Measurements from ENCODE around the gene STATH.
"Not testable (repeated sequence)": the region's sequence is repeated elsewhere in the genome, so short reads cannot be mapped to it uniquely, and the experiment has no call there.

STATH gene

DNA sequence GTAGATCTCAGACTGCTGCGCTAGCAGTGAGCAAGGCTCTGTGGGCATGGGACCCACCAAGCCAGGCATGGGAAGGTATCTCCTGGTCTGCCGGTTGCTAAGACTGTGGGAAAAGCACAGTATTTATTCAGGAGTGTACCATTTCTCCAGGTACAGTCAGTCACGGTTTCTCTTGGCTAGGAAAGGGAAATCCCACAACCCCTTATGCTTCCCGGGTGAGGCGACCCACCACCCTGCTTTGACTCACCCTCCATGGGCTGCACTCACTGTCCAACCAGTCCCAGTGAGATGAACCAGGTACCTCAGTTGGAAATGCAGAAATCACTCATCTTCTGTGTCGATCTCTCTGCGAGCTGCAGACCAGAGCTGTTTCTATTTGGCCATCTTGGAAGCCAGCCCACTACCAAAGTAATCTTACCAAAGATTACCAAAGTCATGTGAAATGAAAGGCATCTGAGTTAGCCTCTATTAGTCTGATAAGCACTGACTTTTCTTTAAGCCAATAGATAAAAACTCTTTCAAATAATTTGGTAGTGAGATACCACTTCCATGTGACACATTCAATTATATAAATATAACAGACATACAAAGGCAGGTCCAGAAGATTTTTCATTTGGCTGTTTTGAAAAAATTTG is 46.0 kb downstream of the STATH start:
- in situ Hi-C loops (cut with HindIII; ENCODE audit: low pct_ligation_motif_present, low sequenced_read_pairs): no loop called here
- Histone ChIP-seq H3K36me3 (replicated peaks) (no peaks in the 10 kb centered on the region), H3K27me3 (replicated peaks) (no peaks in the 10 kb centered on the region), H3K27ac (no peak overlapping the region), H3K4me3 (ENCODE audit: low read depth, low read length) (no peak overlapping the region)
- TF ChIP-seq, protein P1, sequence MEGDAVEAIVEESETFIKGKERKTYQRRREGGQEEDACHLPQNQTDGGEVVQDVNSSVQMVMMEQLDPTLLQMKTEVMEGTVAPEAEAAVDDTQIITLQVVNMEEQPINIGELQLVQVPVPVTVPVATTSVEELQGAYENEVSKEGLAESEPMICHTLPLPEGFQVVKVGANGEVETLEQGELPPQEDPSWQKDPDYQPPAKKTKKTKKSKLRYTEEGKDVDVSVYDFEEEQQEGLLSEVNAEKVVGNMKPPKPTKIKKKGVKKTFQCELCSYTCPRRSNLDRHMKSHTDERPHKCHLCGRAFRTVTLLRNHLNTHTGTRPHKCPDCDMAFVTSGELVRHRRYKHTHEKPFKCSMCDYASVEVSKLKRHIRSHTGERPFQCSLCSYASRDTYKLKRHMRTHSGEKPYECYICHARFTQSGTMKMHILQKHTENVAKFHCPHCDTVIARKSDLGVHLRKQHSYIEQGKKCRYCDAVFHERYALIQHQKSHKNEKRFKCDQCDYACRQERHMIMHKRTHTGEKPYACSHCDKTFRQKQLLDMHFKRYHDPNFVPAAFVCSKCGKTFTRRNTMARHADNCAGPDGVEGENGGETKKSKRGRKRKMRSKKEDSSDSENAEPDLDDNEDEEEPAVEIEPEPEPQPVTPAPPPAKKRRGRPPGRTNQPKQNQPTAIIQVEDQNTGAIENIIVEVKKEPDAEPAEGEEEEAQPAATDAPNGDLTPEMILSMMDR (IDR thresholded peaks at IDR 0.05; ENCODE audit: low read depth, low read length, missing control alignments): no peak
- no peak for DNase-seq

DNA sequence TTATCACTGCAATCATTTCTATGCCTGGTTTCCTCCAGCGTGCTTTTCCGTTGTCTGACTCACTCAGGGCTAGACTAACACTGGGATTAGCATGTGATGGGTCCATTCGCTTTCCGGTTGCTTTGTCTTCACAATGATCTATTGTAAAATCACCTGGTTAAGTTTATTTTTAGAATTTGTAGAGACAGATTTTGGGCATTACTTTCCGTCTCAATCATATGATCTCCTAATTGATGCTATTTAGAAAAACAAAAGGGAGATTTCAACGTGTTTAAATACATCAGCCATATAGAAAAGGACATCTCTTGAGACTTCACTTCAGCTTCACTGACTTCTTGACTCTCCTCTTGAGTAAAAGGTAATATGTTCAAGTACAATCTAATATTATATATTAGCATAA is 54.4 kb downstream of the STATH start, which contains the start of gene HTN1:
Gene HTN1 (plus strand): TSS at position 301 of the 400 bp plus-strand sequence. CDS start 2,639 bp downstream, outside the sequence.
- H3K4me3 ChIP-seq (ENCODE audit: low read depth, low read length); H3K27ac ChIP-seq; in situ Hi-C loops (cut with HindIII; ENCODE audit: low pct_ligation_motif_present, low sequenced_read_pairs); DNase-seq; H3K36me3 ChIP-seq (replicated peaks); H3K27me3 ChIP-seq (replicated peaks): not testable (repeated sequence)

All from brain microvascular endothelial cell (primary cell).